Fibroblast of lung (primary cell): Measurements from ENCODE around the gene HPX. TPM values are rescaled to one million over a fixed set of nuclear protein-coding genes. Genes with fewer than 3 reads are reported as not detected.

ENCODE experiments used
- DNase-seq, 2 donors: peaks; one replicate each; pipeline versions ENCODE4 v3.0.0 to v3.0.0-alpha.2; 2010; ENCODE audit warnings: low read depth in 2 of 2
- H2AFZ ChIP-seq: 2 replicates; pipeline ENCODE4 v1.5.1; 2012; ENCODE audit warnings: low read length, control low read depth, inconsistent platforms
- H3K27ac ChIP-seq: 2 replicates; pipeline ENCODE4 v1.5.1; 2011; ENCODE audit warnings: low read length, control low read depth; ENCODE audit not compliant: insufficient read depth
- H3K27me3 ChIP-seq: 2 replicates; pipeline ENCODE4 v1.5.1; 2011; ENCODE audit warnings: mild to moderate bottlenecking, low read length; ENCODE audit not compliant: control insufficient read depth, insufficient read depth
- H3K36me3 ChIP-seq: 2 replicates; pipeline ENCODE4 v1.5.1; 2011; ENCODE audit warnings: low read length; ENCODE audit not compliant: control insufficient read depth, insufficient read depth
- H3K4me1 ChIP-seq: 2 replicates; pipeline ENCODE4 v1.5.1; 2011; ENCODE audit warnings: low read length; ENCODE audit not compliant: control insufficient read depth, insufficient read depth; ENCODE audit errors: extremely low read depth
- H3K4me2 ChIP-seq: 2 replicates; pipeline ENCODE4 v1.5.1; 2011; ENCODE audit warnings: low read length, control low read depth; ENCODE audit not compliant: insufficient read depth; ENCODE audit errors: extremely low read depth
- H3K4me3 ChIP-seq, 4 experiments: fragments of 200-600 bp in 1 of 4; sonication (generic) in 1 of 4; replicated peaks in 1 of 4; 2 replicates each; pipeline ENCODE4 v1.5.1; 2011 to 2016; ENCODE audit warnings: low read length in 4 of 4, low read depth in 3 of 4, mild to moderate bottlenecking in 3 of 4, control low read depth in 2 of 4, inconsistent platforms in 1 of 4, mixed read lengths in 1 of 4; ENCODE audit not compliant: insufficient read depth in 1 of 4; ENCODE audit errors: control extremely low read depth in 1 of 4
- H3K79me2 ChIP-seq: 2 replicates; pipeline ENCODE4 v1.5.1; 2012; ENCODE audit warnings: mild to moderate bottlenecking, low read length, inconsistent platforms; ENCODE audit not compliant: control insufficient read depth, insufficient read depth
- H3K9ac ChIP-seq: 2 replicates; pipeline ENCODE4 v1.5.1; 2011; ENCODE audit warnings: mild to moderate bottlenecking, low read length, control low read depth; ENCODE audit not compliant: insufficient read depth
- H3K9me3 ChIP-seq: 2 replicates; pipeline ENCODE4 v1.5.1; 2012; ENCODE audit warnings: low read depth, low read length; ENCODE audit not compliant: control insufficient read depth, insufficient read depth
- H4K20me1 ChIP-seq: 2 replicates; pipeline ENCODE4 v1.5.1; 2011; ENCODE audit warnings: low read length; ENCODE audit not compliant: control insufficient read depth, insufficient read depth; ENCODE audit errors: extremely low read depth
- EZH2 ChIP-seq: IDR thresholded peaks from 2 replicates; pipeline ENCODE4 v1.5.1; 2012; ENCODE audit warnings: low read length, control low read depth, mild to moderate bottlenecking; ENCODE audit errors: missing control alignments
- polyA plus RNA-seq, 2 donors: library from polyadenylated mRNA; depleted of rRNA in 1 of 2; stranded (reverse) in 1 of 2; unstranded in 1 of 2; fragments of >200 nt; gene quantifications; 2 replicates each; pipeline ENCODE4 v1.2.1, GENCODE V29; 2011 to 2012; ENCODE audit warnings: missing spikeins in 1 of 2
- total RNA-seq: library from RNA; depleted of rRNA; stranded (reverse); fragments of >200 nt; gene quantifications from 2 replicates; pipeline ENCODE4 v1.2.1, GENCODE V29; 2014
- TF ChIP-seq, protein P1 (sequence below), 2 donors: IDR thresholded peaks in 1 of 2; conservative IDR thresholded peaks in 1 of 2; 1 replicate in 1 of 2; 2 replicates in 1 of 2; pipeline ENCODE4 v1.5.1; 2011 to 2012; ENCODE audit warnings: low read length in 2 of 2, control low read depth in 1 of 2, inconsistent platforms in 1 of 2, low read depth in 1 of 2, mild to moderate bottlenecking in 1 of 2

Gene HPX
- total and polyA plus RNA-seq, 2 donors (not counting 1 experiment from before 2014, with no cell fraction given): 0.18 to 0.83 TPM

DNA sequence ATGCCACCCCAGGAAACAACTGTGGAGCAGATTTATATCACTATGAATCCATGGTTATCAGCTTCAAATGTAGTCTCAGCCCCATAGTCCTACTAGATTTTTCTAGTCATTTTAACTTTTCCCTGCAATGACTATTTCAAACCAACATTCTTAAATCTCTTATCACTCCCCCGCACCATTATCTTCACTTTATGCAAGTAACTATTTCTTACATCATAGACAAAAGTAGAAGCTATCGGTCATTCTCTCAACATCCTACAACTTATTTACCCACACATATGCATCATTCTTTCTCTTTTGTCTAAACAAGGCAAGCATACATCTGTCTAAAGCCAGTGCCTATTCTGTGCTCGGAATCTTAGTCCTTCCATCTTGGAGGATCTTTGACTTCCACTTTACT, 44.9 kb upstream of the HPX start:
- H3K27me3 ChIP-seq: no peaks in the 10 kb centered on the region
- H3K9ac ChIP-seq: no peak overlapping the region
- H3K9me3 ChIP-seq: no peaks in the 10 kb centered on the region
- no peak overlapping the region for H3K27ac ChIP-seq
- H3K4me3 ChIP-seq: no peak overlapping the region
- H4K20me1 ChIP-seq: no peaks in the 10 kb centered on the region
- TF ChIP-seq EZH2: no peak
- TF ChIP-seq, protein P1, sequence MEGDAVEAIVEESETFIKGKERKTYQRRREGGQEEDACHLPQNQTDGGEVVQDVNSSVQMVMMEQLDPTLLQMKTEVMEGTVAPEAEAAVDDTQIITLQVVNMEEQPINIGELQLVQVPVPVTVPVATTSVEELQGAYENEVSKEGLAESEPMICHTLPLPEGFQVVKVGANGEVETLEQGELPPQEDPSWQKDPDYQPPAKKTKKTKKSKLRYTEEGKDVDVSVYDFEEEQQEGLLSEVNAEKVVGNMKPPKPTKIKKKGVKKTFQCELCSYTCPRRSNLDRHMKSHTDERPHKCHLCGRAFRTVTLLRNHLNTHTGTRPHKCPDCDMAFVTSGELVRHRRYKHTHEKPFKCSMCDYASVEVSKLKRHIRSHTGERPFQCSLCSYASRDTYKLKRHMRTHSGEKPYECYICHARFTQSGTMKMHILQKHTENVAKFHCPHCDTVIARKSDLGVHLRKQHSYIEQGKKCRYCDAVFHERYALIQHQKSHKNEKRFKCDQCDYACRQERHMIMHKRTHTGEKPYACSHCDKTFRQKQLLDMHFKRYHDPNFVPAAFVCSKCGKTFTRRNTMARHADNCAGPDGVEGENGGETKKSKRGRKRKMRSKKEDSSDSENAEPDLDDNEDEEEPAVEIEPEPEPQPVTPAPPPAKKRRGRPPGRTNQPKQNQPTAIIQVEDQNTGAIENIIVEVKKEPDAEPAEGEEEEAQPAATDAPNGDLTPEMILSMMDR (conservative IDR thresholded peaks at IDR 0.05 in 1 of 2, IDR thresholded peaks at IDR 0.05 in 1 of 2; ENCODE audit: low read depth in 1 of 2, low read length in 2 of 2): no peak
- peaks cover 28% of the 10 kb centered on the region for H3K79me2 ChIP-seq
- H3K4me2 ChIP-seq: no peak overlapping the region
- DNase-seq: no peak
- H2AFZ ChIP-seq: no peak overlapping the region
- H3K4me1 ChIP-seq: peaks cover 9% of the 10 kb centered on the region
- H3K36me3 ChIP-seq: peaks cover 10% of the 10 kb centered on the region

DNA sequence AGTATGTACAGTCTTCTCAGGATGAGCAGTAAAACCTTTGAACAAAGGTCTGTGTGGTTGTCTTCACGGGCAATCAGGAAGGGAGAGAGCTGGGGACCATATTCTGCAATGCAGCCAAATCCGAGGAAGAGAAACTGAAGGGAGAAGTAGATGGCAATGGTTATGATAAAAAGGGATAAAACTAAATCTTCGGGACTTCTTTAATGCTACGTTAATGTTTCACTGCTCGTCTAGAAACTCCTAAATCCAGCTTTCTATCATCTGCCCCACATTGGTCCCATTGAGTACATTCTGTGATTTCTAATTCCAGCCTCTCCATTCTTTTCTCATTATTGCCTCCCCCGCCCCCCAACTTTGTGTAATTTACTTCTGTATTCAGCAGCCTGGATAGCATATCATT, 42.2 kb upstream of the HPX start:
- Histone ChIP-seq H3K9me3 (no peaks in the 10 kb centered on the region), H3K4me1 (peaks cover 14% of the 10 kb centered on the region), H4K20me1 (no peaks in the 10 kb centered on the region), H3K79me2 (peaks cover 44% of the 10 kb centered on the region), H3K4me3 (no peak overlapping the region), H3K27ac (peak overlapping the region; percentile 99), H3K36me3 (peaks cover 12% of the 10 kb centered on the region), H3K9ac (no peak overlapping the region), H3K4me2 (peak overlapping the region; percentile 98), H3K27me3 (no peaks in the 10 kb centered on the region), H2AFZ (no peak overlapping the region)
- no peak for DNase-seq
- TF ChIP-seq EZH2: no peak
- TF ChIP-seq, protein P1 (conservative IDR thresholded peaks at IDR 0.05 in 1 of 2, IDR thresholded peaks at IDR 0.05 in 1 of 2; ENCODE audit: low read depth in 1 of 2, low read length in 2 of 2): no peak

DNA sequence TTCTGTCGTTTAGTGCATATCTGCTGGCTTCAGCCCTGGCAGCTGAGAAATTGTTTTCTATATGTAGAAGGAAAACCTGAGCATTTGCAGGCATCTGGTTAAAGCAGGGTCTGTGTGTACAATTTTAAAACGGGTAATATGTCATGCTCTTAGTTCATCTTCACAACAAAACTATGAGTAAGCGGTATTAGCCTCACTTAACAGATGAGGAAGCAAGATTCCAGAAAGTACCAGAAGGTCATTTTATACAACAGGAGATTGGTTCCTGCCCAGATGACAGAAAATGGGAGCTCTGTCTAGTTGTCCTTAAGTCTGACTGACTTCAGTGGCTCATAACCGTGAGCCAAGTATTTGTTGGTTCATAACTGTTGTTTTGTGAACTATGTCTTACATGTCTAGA, 41.7 kb upstream of the HPX start:
- H3K27me3 ChIP-seq: no peaks in the 10 kb centered on the region
- H3K36me3 ChIP-seq: peaks cover 17% of the 10 kb centered on the region
- H3K4me1 ChIP-seq: peaks cover 14% of the 10 kb centered on the region
- no peak overlapping the region for H2AFZ ChIP-seq
- H3K9me3 ChIP-seq: no peaks in the 10 kb centered on the region
- H4K20me1 ChIP-seq: no peaks in the 10 kb centered on the region
- peaks cover 44% of the 10 kb centered on the region for H3K79me2 ChIP-seq
- peak overlapping the region; percentile 94 for H3K9ac ChIP-seq
- peak overlapping the region; percentile 98 for H3K4me2 ChIP-seq
- H3K4me3 ChIP-seq: peak overlapping the region; percentile 71 to 89 (median 86)
- TF ChIP-seq, protein P1 (conservative IDR thresholded peaks at IDR 0.05 in 1 of 2, IDR thresholded peaks at IDR 0.05 in 1 of 2; ENCODE audit: low read depth in 1 of 2, low read length in 2 of 2): no peak
- TF ChIP-seq EZH2: no peak
- no peak for DNase-seq
- H3K27ac ChIP-seq: peak overlapping the region; percentile 99
